Endothelial cell of umbilical vein (primary cell): ENCODE measurements around the gene EPX.

Experiments used
- MYC ChIP-seq: IDR thresholded peaks from one replicate; pipeline ENCODE4 v1.6.1; 2011; ENCODE audit warnings: mild to moderate bottlenecking, low read depth, low read length
- TF ChIP-seq, protein P1 (sequence below), 2 donors: IDR thresholded peaks; 1 replicate in 1 of 2; 2 replicates in 1 of 2; pipeline ENCODE4 v1.5.1; 2011; ENCODE audit warnings: low read length in 2 of 2, mild to moderate bottlenecking in 2 of 2, moderate library complexity in 2 of 2, control low read depth in 1 of 2, inconsistent platforms in 1 of 2, low read depth in 1 of 2; ENCODE audit not compliant: insufficient read depth in 1 of 2; ENCODE audit errors: extremely low read depth in 1 of 2

DNA sequence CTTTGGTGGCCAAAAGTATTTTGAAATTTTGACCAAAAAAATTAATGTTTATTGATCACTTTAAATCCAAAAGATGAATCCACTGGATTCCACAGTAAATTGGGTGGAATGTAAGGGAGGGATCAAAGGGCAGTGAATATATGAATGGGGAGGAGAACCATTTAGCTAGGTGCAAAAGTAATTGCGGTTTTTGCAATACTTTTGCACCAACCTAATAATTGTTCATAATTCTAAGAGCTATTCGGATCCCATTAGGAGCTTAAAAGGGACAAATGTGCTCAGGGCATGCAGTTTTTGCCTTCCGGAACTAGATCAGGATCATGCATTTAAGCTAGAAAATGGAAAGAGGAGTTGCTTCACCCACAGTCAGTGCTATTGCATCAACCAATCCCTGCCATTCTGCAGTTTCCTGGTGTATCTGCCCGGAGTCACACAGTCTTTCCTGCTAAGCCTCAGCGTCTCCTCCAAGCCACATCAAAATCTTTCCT, 45.7 kb downstream of the EPX start, which contains the start of gene LPO:
- TF ChIP-seq, protein P1, sequence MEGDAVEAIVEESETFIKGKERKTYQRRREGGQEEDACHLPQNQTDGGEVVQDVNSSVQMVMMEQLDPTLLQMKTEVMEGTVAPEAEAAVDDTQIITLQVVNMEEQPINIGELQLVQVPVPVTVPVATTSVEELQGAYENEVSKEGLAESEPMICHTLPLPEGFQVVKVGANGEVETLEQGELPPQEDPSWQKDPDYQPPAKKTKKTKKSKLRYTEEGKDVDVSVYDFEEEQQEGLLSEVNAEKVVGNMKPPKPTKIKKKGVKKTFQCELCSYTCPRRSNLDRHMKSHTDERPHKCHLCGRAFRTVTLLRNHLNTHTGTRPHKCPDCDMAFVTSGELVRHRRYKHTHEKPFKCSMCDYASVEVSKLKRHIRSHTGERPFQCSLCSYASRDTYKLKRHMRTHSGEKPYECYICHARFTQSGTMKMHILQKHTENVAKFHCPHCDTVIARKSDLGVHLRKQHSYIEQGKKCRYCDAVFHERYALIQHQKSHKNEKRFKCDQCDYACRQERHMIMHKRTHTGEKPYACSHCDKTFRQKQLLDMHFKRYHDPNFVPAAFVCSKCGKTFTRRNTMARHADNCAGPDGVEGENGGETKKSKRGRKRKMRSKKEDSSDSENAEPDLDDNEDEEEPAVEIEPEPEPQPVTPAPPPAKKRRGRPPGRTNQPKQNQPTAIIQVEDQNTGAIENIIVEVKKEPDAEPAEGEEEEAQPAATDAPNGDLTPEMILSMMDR (IDR thresholded peaks at IDR 0.05; ENCODE audit: extremely low read depth in 1 of 2, insufficient read depth in 1 of 2, low read depth in 1 of 2, low read length in 2 of 2): no peak
- no peak for TF ChIP-seq MYC
